Measurements from ENCODE around the gene SSU72. TPM values are rescaled to one million over a fixed set of nuclear protein-coding genes. Genes with fewer than 3 reads are reported as not detected.
"Not testable (repeated sequence)": the region's sequence is repeated elsewhere in the genome, so short reads cannot be mapped to it uniquely, and the experiment has no call there.

Gene SSU72
- total and polyA plus RNA-seq, 8 donors, result 45.7 to 215 (median 92.1) TPM

- intact Hi-C loops (cut with DNase I; ENCODE audit: low total_unique reads), result no loop called here
- H3K27ac ChIP-seq, result no peak overlapping the region
- 79 to 85% (median 81%) methylated on average over 28 to 48 of the region's 48 CpGs for WGBS, 5 donors
Observed at GRCh38 chr1:1536019-1536937, 38.4 kb downstream of the SSU72 start.

GRCh38 chr1:1535201-1536018 lies 39.3 kb downstream of the SSU72 start:
- Histone ChIP-seq H3K4me1 (peaks cover 4 to 23% (median 16%) of the 10 kb centered on the region in 4 donors), H3K9me3 (peaks cover 0 to 11% (median 2%) of the 10 kb centered on the region in 4 donors), H3K36me3 (peaks cover 0 to 35% (median 17%) of the 10 kb centered on the region in 4 donors), H3K27ac (no peak overlapping the region), H3K4me3 (no peak overlapping the region), H3K27me3 (peaks cover 0 to 15% (median under 1%) of the 10 kb centered on the region in 3 donors)
- no peak for DNase-seq
- WGBS, 5 donors, result 90 to 94% (median 91%) methylated on average over 38 to 66 of the region's 66 CpGs
- TF ChIP-seq POLR2AphosphoS5 (IDR thresholded peaks at IDR 0.05), result no peak
- no peak for TF ChIP-seq CTCF (IDR thresholded peaks at IDR 0.05)
- TF ChIP-seq EP300 (IDR thresholded peaks at IDR 0.05), result no peak
- TF ChIP-seq POLR2A (IDR thresholded peaks at IDR 0.05), result no peak
- intact Hi-C loops (cut with DNase I; ENCODE audit: low total_unique reads), result no loop called here

More at GRCh38 chr1:1536019-1536937, 38.4 kb downstream of the SSU72 start:
- H3K9me3 ChIP-seq, result peaks cover 0 to 8% (median 2%) of the 10 kb centered on the region in 4 donors
- no peak overlapping the region for H3K4me3 ChIP-seq
- H3K4me1 ChIP-seq, result peaks cover 8 to 32% (median 25%) of the 10 kb centered on the region in 4 donors
- H3K36me3 ChIP-seq, result peaks cover 2 to 38% (median 21%) of the 10 kb centered on the region in 4 donors
- DNase-seq, result no peak
- H3K27me3 ChIP-seq, result peaks cover 0 to 21% (median 5%) of the 10 kb centered on the region in 3 donors
- TF ChIP-seq CTCF (IDR thresholded peaks at IDR 0.05) (no peak), POLR2AphosphoS5 (IDR thresholded peaks at IDR 0.05) (no peak), EP300 (IDR thresholded peaks at IDR 0.05) (no peak), POLR2A (IDR thresholded peaks at IDR 0.05) (no peak)

GRCh38 chr1:1534401-1535154 lies 40.1 kb downstream of the SSU72 start:
- no peak for TF ChIP-seq CTCF (IDR thresholded peaks at IDR 0.05)
- no peak for TF ChIP-seq POLR2AphosphoS5 (IDR thresholded peaks at IDR 0.05)
- no peak for TF ChIP-seq EP300 (IDR thresholded peaks at IDR 0.05)
- TF ChIP-seq POLR2A (IDR thresholded peaks at IDR 0.05), result no peak
- Histone ChIP-seq H3K27me3 (peaks cover 0 to 7% (median 0%) of the 10 kb centered on the region in 3 donors), H3K9me3 (peaks cover 0 to 11% (median 2%) of the 10 kb centered on the region in 4 donors), H3K4me3 (no peak overlapping the region), H3K4me1 (peaks cover 3 to 17% (median 9%) of the 10 kb centered on the region in 4 donors), H3K27ac (no peak overlapping the region), H3K36me3 (peaks cover 0 to 42% (median 23%) of the 10 kb centered on the region in 4 donors)
- 85 to 92% (median 91%) methylated on average over 20 to 31 of the region's 31 CpGs for WGBS, 5 donors
- intact Hi-C loops (cut with DNase I; ENCODE audit: low total_unique reads), result no loop called here
- DNase-seq, result no peak

DNA sequence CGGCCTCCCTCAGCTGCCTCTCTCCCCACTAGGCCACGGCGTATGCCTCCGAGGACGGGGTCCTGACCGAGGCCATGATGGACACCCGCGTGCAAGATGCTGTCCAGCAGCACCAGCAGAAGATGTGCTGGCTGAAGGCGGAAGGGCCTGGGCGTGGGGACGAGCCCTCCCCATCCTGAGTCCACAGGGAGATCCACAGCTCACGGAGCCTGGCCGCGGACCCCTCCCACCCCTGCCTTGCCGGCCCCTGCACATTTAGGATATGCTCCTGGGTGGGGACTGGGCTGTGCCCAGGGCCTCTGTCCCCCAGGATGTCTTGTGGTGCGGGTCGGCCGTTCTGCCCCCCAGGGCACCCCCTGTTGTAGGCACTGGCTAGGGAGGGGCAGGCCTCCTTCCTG lies 40.8 kb downstream of the SSU72 start:
- H3K9me3 ChIP-seq, result peaks cover 0 to 11% (median 2%) of the 10 kb centered on the region in 4 donors
- H3K27me3 ChIP-seq; DNase-seq; H3K27ac ChIP-seq; intact Hi-C loops (cut with DNase I; ENCODE audit: low total_unique reads); H3K4me3 ChIP-seq: not testable (repeated sequence)
- H3K4me1 ChIP-seq, result peaks cover 0 to 10% (median 3%) of the 10 kb centered on the region in 4 donors
- H3K36me3 ChIP-seq, result peaks cover 0 to 48% (median 30%) of the 10 kb centered on the region in 4 donors
- WGBS, 5 donors, result 85 to 92% (median 91%) methylated on average over 13 to 18 of the region's 18 CpGs; no CpG with 5 or more reads in 1 of the 5 donors

GRCh38 chr1:1533176-1533893 lies 41.3 kb downstream of the SSU72 start:
- DNase-seq; H3K4me1 ChIP-seq; H3K4me3 ChIP-seq; H3K27ac ChIP-seq; H3K27me3 ChIP-seq; intact Hi-C loops (cut with DNase I; ENCODE audit: low total_unique reads): not testable (repeated sequence)
- Histone ChIP-seq H3K36me3 (peaks cover 0 to 50% (median 36%) of the 10 kb centered on the region in 4 donors), H3K9me3 (peaks cover 0 to 11% (median 2%) of the 10 kb centered on the region in 4 donors)
- 67 to 85% (median 79%) methylated on average over 9 to 18 of the region's 22 CpGs for WGBS, 5 donors

All from stomach (tissue), 9 donors.